Stimulated activated CD4-positive, alpha-beta T cell treated with anti-CD3 and anti-CD28 coated beads, Interleukin-4, amount 100 ng/mL, for 48 hours (primary cell): Measurements from ENCODE around the gene TM2D3.
"Not testable (repeated sequence)": the region's sequence is repeated elsewhere in the genome, so short reads cannot be mapped to it uniquely, and the experiment has no call there.

Source experiments
- DNase-seq, 2 donors: peaks; one replicate each; pipeline ENCODE4 v3.0.0-alpha.2; 2020; ENCODE audit warnings: low read depth in 2 of 2

Gene TM2D3

DNA sequence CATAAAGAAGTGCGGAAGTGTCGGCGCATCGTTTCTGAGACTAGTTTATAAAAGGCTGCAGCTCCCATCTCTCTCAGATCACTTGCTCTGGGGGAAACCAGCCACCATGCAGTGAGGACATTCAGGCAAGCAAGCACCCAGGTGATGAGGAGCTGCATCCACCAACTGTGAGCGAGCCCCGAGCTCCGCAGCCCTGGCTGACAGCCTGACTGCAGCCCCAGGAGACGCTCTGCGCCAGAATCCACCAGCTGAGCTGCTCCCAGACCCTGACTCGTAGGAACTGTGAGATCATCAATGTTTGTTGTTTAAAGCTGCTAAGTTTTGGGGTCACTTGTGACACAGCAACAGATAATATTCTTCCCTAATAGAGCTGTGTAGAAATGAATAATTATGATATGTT lies 5.0 kb upstream of the TM2D3 start:
- DNase-seq: no peak

DNA sequence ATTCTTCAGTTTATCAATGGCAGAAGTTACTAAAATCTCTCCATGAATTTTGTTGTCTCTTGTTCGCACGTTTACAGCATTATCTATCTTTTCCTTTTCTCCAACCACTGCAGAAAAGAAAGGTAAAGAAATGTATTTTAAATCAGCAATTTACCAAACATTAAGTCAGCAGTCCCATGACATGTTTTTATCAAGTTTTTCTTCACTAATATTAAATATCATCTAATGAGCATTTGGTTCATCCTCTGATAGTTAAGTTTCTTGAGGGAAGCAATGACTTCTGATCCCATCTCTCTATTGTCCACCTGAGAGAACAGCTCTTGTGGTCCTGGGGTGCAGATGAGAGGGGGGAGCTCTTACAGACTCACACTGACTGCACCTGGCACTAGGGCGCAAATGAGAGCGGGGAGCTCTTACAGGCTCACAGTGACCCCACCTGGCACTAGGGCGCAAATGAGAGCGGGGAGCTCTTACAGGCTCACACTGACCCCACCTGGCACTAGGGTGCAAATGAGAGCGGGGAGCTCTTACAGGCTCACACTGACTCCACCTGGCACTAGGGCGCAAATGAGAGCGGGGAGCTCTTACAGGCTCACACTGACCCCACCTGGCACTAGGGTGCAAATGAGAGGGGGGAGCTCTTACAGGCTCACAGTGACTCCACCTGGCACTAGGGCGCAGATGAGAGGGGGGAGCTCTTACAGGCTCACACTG lies 2.6 kb upstream of the TM2D3 start:
- DNase-seq: not testable (repeated sequence)

GRCh38 chr15:101654171-101654570 lies 2.0 kb upstream of the TM2D3 start:
- DNase-seq: no peak

DNA sequence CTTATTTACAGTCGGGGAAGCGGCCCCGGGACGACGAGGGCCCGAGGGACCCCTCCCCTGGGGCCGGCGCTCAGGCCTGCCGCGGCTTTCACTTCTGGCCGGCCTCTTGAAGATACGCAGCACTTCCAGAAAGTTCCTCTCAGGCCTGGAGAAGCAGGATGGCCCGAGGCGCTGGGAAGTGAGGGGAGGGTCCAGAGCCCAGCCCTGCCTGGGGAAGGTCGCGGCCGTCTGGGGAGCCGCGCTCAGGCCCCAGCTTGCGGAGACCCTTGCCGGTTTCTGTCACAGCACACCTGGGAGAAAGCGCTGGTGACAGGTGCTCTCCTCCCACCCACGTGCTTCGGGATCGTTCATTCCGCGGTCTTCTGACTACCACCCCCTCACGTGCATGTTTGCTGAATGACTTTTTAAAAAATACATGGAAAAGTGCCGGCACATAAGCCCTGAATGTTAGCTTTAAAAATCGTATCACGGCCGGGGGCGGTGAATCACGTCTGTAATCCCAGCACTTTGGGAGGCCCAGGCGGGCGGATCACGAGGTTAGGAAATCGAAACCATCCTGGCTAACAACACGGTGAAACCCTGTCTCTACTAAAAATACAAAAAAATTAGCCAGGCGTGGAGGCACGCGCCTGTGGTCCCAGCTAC lies 727 bp upstream of the TM2D3 start:
- no peak for DNase-seq

GRCh38 chr15:101651554-101652097 lies 555 bp downstream of the TM2D3 start:
- DNase-seq: no peak

DNA sequence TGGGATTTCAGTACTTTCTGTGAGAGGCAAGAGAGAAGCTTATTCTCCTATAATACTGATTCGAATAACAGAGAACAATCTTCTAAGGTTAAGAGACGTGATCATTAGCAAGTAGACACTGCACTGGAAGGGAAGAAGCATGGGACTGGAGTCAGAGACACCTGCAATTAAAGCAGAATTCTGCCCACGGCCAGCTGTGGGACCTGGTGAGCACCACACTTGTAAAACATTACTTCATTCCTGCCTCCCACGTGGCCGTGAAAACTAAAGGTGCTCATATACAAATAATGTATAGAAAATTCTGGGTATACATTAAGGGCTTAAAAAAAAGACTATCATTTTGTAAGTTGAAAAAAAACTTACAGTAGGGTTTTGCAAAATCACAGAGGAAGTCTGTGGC lies 2.0 kb downstream of the TM2D3 start:
- DNase-seq: no peak

DNA sequence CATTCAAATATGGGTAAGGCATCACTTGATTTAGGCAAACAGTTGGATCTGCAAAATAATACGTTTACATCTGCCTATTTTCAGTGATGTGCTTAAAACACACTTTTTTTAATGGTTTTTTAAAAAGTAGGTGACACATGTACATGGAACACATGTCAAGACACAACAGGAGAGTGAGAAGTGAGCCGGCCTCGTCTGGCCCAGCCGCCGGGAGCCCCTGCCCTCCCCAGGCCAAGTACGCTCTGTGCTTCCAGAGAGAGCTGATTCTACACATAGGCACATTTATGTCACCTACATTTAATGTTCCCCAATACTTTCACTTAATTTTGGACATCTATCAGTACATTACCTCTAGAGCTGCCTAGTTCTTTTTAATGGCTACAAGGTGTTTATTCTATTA lies 3.8 kb downstream of the TM2D3 start:
- DNase-seq: no peak

GRCh38 chr15:101647251-101647650 lies 4.9 kb downstream of the TM2D3 start:
- no peak for DNase-seq

- DNase-seq: no peak
These were observed 5.5 kb downstream of the TM2D3 start for GRCh38 chr15:101646672-101647071.

GRCh38 chr15:101642361-101642760 lies 9.8 kb downstream of the TM2D3 start:
- DNase-seq: no peak

- no peak for DNase-seq
These were observed 10.3 kb downstream of the TM2D3 start for GRCh38 chr15:101641894-101642293.

GRCh38 chr15:101641129-101641764 lies 10.9 kb downstream of the TM2D3 start:
- DNase-seq: peak; percentile 50 to 69

- DNase-seq: no peak
These were observed 12.5 kb downstream of the TM2D3 start for GRCh38 chr15:101639667-101640066.

GRCh38 chr15:101637919-101638318 lies 14.3 kb downstream of the TM2D3 start:
- no peak for DNase-seq

GRCh38 chr15:101637516-101637915 lies 14.7 kb downstream of the TM2D3 start:
- DNase-seq: no peak

- no peak for DNase-seq
These were observed 15.1 kb downstream of the TM2D3 start for GRCh38 chr15:101637038-101637437.

GRCh38 chr15:101635944-101636727 lies 16.0 kb downstream of the TM2D3 start:
- DNase-seq: no peak

GRCh38 chr15:101633356-101633755 lies 18.8 kb downstream of the TM2D3 start:
- DNase-seq: no peak

DNA sequence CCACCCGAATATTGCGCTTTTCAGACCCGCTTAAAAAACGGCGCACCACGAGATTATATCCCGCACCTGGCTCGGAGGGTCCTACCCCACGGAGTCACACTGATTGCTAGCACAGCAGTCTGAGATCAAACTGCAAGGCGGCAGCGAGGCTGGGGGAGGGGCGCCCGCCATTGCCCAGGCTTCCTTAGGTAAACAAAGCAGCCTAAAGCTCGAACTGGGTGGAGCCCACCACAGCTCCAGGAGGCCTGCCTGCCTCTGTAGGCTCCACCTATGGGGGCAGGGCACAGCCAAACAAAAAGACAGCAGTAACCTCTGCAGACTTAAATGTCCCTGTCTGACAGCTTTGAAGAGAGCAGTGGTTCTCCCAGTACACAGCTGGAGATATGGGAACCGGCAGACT lies 25.5 kb downstream of the TM2D3 start:
- DNase-seq: not testable (repeated sequence)

- no peak for DNase-seq
These were observed 26.2 kb downstream of the TM2D3 start for GRCh38 chr15:101625980-101626379.

DNA sequence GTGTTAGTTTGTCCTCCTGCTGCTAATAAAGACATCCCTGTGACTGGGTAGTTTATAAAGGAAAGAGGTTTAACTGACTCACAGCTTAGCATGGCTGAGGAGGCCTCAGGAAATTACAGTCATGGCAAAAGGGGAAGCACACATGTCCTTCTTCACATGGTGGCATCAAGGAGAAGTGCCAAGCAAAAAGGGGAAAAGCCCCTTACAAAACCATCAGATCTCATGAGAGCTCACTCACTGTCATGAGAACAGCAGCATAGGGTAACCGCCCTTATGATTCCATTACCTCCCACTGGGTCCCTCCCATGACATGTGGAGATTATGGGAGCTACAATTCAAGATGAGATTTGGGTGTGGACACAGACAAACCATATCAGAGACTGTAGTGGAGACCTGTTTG lies 27.0 kb downstream of the TM2D3 start:
- DNase-seq: no peak
